ENCODE data around the gene ASGR1.

GRCh38 chr17:7176107-7176840, 2.9 kb downstream of the ASGR1 start:
- TF ChIP-seq CTCF (IDR thresholded peaks at IDR 0.05) = no peak
- no peak for TF ChIP-seq POLR2A (IDR thresholded peaks at IDR 0.05)

Measured in heart left ventricle (tissue), 13 donors.